ENCODE results near the gene STN1.

DNA sequence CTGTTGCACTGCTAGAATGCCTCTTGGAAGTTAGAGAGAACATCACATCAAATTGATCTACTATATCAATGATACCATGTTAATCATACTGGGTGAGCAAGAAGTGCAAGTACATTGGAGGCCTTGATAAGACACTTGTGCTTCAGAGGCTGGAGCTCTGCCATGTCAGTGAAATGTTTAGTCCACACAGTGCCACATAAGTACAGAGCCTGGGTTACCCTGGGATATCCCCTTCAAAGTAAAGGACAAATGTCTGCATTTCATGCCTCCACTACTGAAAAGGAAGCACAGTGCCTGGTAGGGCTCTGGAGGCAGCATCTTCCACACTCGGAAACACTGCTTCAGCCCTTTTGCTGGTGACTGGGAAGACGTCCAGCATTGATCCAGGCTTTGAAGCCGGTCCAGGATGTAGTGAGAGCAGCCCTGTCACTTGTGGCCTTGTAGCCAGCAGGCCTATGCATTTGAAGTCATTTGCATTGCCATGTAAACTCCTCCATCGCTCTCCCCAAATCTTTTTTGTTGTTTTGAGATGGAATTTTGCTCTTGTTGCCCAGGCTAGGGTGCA, 15.7 kb upstream of the STN1 start:
- TF ChIP-seq CTCF (IDR thresholded peaks at IDR 0.05) (no peak), POLR2A (IDR thresholded peaks at IDR 0.05) (no peak)
